SJCRH30 (cell line): ENCODE data around the gene NCAM2. TPM values are rescaled to one million over a fixed set of nuclear protein-coding genes. Genes with fewer than 3 reads are reported as not detected.
A peak's percentile ranks its signal among the peaks of the same experiment; 100 is the strongest.
"Not testable (repeated sequence)": the region's sequence is repeated elsewhere in the genome, so short reads cannot be mapped to it uniquely, and the experiment has no call there.

ENCODE experiments used
- DNase-seq, 2 experiments: peaks; one replicate each; pipeline ENCODE4 v3.0.0-alpha.2; 2015 to 2020
- H3K27ac ChIP-seq: fragments of 250-450 bp; sonication (Bioruptor Pico); 2 replicates; pipeline ENCODE4 v1.5.1; 2020; ENCODE audit warnings: mild to moderate bottlenecking, moderate library complexity
- H3K27me3 ChIP-seq: fragments of 250-450 bp; sonication (Bioruptor Pico); 2 replicates; pipeline ENCODE4 v1.5.1; 2020; ENCODE audit warnings: mild to moderate bottlenecking, moderate library complexity
- H3K36me3 ChIP-seq: fragments of 250-450 bp; sonication (Bioruptor Pico); 2 replicates; pipeline ENCODE4 v1.5.1; 2020; ENCODE audit warnings: mild to moderate bottlenecking, moderate library complexity
- H3K4me1 ChIP-seq: fragments of 250-450 bp; sonication (Bioruptor Pico); 2 replicates; pipeline ENCODE4 v1.5.1; 2020; ENCODE audit warnings: mild to moderate bottlenecking, moderate library complexity
- H3K4me3 ChIP-seq: fragments of 250-450 bp; sonication (Bioruptor Pico); 2 replicates; pipeline ENCODE4 v1.5.1; 2020; ENCODE audit warnings: mild to moderate bottlenecking, moderate library complexity
- H3K9me3 ChIP-seq: fragments of 250-450 bp; sonication (Bioruptor Pico); replicated peaks from 2 replicates; pipeline ENCODE4 v1.5.1; 2020; ENCODE audit warnings: mild to moderate bottlenecking, moderate library complexity
- total RNA-seq: library from RNA; depleted of rRNA; stranded (reverse); fragments of >200 nt; shearing (Covaris generic); gene quantifications from 2 replicates; pipeline ENCODE4 v1.2.3, GENCODE V29; 2014

Gene NCAM2
- total RNA-seq, 1 experiment from 2014 or later, result not detected

DNA sequence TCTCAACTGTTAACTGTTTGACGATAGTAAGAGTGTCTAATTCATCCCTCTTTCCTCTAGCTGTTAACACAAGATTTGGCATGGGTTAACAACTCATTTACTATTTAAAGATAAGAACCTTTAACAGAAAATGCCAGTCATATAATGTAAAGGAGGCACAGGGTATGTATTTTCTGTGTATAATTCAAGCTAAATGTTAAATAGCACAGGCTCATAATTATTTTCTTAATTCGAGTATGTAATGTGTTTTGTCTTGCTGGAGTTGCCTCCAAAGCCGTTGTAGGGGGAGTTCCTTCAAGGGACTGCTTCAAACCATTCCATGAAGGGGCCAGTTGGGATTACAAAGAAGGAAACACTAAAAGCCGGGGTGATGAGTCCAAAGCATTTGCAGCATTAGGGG, 111.5 kb downstream of the NCAM2 start:
- DNase-seq, result no peak
- H3K27me3 ChIP-seq, result peaks cover 3% of the 10 kb centered on the region; the same call in 1 of the 2 replicates
- H3K4me1 ChIP-seq, result no peaks in the 10 kb centered on the region
- no peaks in the 10 kb centered on the region for H3K36me3 ChIP-seq
- H3K4me3 ChIP-seq, result no peak overlapping the region
- H3K9me3 ChIP-seq, result no peaks in the 10 kb centered on the region
- no peak overlapping the region for H3K27ac ChIP-seq

DNA sequence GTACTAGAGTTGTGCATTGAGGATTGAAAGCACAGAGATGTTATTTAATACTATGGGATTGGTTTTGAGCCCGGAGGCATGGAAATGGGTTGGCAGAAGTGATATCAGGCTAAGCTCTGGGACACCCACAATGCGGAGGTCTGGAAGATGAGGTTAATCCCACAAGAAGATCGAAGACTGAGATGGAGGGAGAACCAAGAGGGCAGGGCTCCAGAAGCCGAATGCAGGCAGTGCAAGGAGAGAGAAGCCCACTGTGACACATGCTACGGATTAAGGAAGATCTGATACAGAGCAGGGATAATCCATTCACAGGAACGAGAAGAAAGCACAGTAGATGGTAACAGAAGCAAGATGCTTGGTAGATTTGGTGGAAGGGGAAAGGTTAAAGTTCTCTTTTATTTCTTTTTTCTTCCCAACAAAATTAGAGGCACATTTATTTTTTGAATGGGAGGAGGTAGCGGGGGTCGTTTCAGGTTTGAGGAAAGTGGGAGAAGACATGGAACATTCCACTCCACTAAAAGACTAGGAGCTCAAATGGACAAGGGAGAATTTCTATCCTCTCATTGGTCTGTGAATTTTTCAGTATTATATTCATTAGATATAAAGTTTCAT, 113.2 kb downstream of the NCAM2 start:
- Histone ChIP-seq H3K4me3 (no peak overlapping the region), H3K9me3 (no peaks in the 10 kb centered on the region), H3K27ac (no peak overlapping the region), H3K36me3 (no peaks in the 10 kb centered on the region), H3K27me3 (peaks cover 3% of the 10 kb centered on the region; the same call in 1 of the 2 replicates), H3K4me1 (no peaks in the 10 kb centered on the region)
- DNase-seq, result peak in 1 of 2 experiments; percentile 12

GRCh38 chr21:21114461-21114860, 116.3 kb downstream of the NCAM2 start:
- H3K4me3 ChIP-seq, result no peak overlapping the region
- DNase-seq, result peak in 1 of 2 experiments; percentile 31

GRCh38 chr21:21119091-21119490, 120.9 kb downstream of the NCAM2 start:
- Histone ChIP-seq H3K27me3 (no peaks in the 10 kb centered on the region), H3K9me3 (no peaks in the 10 kb centered on the region), H3K4me1 (no peaks in the 10 kb centered on the region), H3K4me3 (no peak overlapping the region), H3K36me3 (no peaks in the 10 kb centered on the region), H3K27ac (no peak overlapping the region)
- DNase-seq, result no peak

More at GRCh38 chr21:21114461-21114860, 116.3 kb downstream of the NCAM2 start:
- H3K27ac ChIP-seq, result no peak overlapping the region
- H3K27me3 ChIP-seq, result peaks cover 3% of the 10 kb centered on the region; the same call in 1 of the 2 replicates
- no peaks in the 10 kb centered on the region for H3K9me3 ChIP-seq
- H3K4me1 ChIP-seq, result no peaks in the 10 kb centered on the region
- no peaks in the 10 kb centered on the region for H3K36me3 ChIP-seq

DNA sequence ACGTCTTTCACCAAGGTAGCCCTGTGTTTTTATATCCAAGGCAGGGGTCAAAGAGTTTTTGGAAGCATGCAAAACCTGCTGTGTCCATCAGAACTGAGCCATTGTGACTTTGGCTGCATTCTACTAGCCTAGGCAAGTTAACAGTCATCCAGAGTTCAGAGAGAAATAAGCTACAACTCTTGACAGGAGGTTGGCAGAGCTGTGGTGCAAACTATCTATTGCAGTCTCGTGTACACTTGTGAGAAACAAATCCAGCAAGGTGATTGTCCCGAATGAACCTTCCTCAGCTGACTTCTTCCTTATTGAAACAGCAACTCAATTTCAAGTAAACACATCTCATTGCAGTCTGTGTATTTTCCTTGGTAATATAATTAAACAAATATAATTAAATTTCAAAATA, 124.5 kb downstream of the NCAM2 start:
- Histone ChIP-seq H3K36me3 (no peaks in the 10 kb centered on the region), H3K4me1 (no peaks in the 10 kb centered on the region)

GRCh38 chr21:21132390-21132789, 134.2 kb downstream of the NCAM2 start:
- Histone ChIP-seq H3K36me3 (no peaks in the 10 kb centered on the region), H3K9me3 (no peaks in the 10 kb centered on the region), H3K27ac (no peak overlapping the region), H3K4me3 (no peak overlapping the region), H3K4me1 (no peaks in the 10 kb centered on the region), H3K27me3 (no peaks in the 10 kb centered on the region)
- no peak for DNase-seq

More for the DNA sequence above, 124.5 kb downstream of the NCAM2 start:
- Histone ChIP-seq H3K27me3 (no peaks in the 10 kb centered on the region), H3K27ac (no peak overlapping the region), H3K4me3 (no peak overlapping the region), H3K9me3 (no peaks in the 10 kb centered on the region)
- DNase-seq, result no peak

DNA sequence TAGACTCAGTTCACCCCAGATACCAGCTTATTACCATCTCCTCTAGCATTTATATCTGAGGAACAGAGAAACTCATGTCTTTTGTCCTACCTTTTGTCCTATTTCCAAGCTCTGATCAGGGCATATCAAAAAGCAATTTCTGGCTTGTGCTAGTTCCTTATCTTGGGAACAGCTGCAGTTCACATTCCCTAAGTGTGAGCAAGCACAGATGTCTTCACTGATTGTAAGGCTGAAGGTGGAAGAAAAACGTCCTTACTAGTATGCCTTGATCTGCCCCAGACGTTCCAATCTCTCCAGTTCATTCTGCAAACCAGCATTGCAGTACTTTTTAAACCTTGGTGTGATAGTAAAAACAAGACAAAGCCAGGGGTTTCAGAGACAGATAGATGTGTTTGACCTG, 139.8 kb downstream of the NCAM2 start:
- no peaks in the 10 kb centered on the region for H3K36me3 ChIP-seq
- no peak for DNase-seq
- H3K27me3 ChIP-seq, result no peaks in the 10 kb centered on the region
- H3K27ac ChIP-seq, result no peak overlapping the region
- H3K9me3 ChIP-seq, result no peaks in the 10 kb centered on the region
- H3K4me1 ChIP-seq, result no peaks in the 10 kb centered on the region
- H3K4me3 ChIP-seq, result no peak overlapping the region

- DNase-seq, result no peak
- H3K27ac ChIP-seq, result no peak overlapping the region
- H3K27me3 ChIP-seq, result no peaks in the 10 kb centered on the region
- no peaks in the 10 kb centered on the region for H3K9me3 ChIP-seq
- H3K36me3 ChIP-seq, result no peaks in the 10 kb centered on the region
- no peaks in the 10 kb centered on the region for H3K4me1 ChIP-seq
- no peak overlapping the region for H3K4me3 ChIP-seq
Observed at GRCh38 chr21:21146587-21147373, 148.6 kb downstream of the NCAM2 start.

DNA sequence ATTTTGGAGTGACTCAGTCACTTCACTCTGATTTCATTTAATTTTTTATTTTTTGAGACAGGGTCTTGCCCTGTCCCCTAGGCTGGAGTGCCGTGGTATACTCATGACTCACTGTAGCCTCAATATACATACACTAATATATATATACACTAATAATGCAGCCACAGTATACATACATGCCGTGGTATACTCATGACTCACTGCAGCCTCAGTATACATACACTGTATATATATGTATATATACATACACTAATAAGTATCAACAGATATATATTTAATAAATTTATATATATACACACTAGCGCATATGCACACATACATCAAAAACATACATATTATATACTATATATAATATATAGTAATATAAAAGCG, 149.2 kb downstream of the NCAM2 start:
- no peaks in the 10 kb centered on the region for H3K9me3 ChIP-seq
- H3K4me1 ChIP-seq, result no peaks in the 10 kb centered on the region
- no peak for DNase-seq
- H3K27ac ChIP-seq, result no peak overlapping the region
- no peak overlapping the region for H3K4me3 ChIP-seq
- H3K27me3 ChIP-seq, result no peaks in the 10 kb centered on the region
- H3K36me3 ChIP-seq, result no peaks in the 10 kb centered on the region

- no peak for DNase-seq
- no peaks in the 10 kb centered on the region for H3K36me3 ChIP-seq
- H3K27me3 ChIP-seq, result no peaks in the 10 kb centered on the region
- no peak overlapping the region for H3K4me3 ChIP-seq
- H3K27ac ChIP-seq, result no peak overlapping the region
- no peaks in the 10 kb centered on the region for H3K9me3 ChIP-seq
- H3K4me1 ChIP-seq, result no peaks in the 10 kb centered on the region
Observed at GRCh38 chr21:21148009-21148408, 149.8 kb downstream of the NCAM2 start.

- Histone ChIP-seq H3K9me3 (no peaks in the 10 kb centered on the region), H3K27ac (no peak overlapping the region), H3K27me3 (no peaks in the 10 kb centered on the region), H3K36me3 (no peaks in the 10 kb centered on the region), H3K4me1 (no peaks in the 10 kb centered on the region), H3K4me3 (no peak overlapping the region)
- DNase-seq, result no peak
Observed at GRCh38 chr21:21148514-21148913, 150.3 kb downstream of the NCAM2 start.

- H3K4me1 ChIP-seq, DNase-seq, H3K27me3 ChIP-seq, H3K9me3 ChIP-seq, H3K36me3 ChIP-seq, H3K27ac ChIP-seq, H3K4me3 ChIP-seq: not testable (repeated sequence)
Observed at GRCh38 chr21:21149445-21149844, 151.2 kb downstream of the NCAM2 start.

DNA sequence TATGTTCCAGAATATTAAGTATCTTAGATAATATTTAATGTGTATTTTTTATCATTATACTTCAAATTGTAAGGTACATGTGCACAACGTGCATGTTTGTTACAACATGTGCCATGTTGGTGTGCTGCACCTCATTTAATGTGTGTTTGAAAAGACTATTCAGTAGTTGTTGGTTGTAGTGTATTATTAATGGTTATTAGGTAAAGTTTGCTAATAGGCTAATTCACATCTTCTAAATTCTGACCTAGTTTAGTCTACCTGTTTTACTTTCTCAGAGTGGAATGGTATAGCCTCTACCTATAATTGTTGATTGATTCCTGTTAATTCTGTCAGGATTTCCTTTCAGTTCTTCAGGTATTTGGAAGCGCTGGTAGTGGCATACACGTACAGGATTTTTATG, 153.0 kb downstream of the NCAM2 start:
- H3K27ac ChIP-seq, result no peak overlapping the region
- H3K27me3 ChIP-seq, result no peaks in the 10 kb centered on the region
- no peaks in the 10 kb centered on the region for H3K9me3 ChIP-seq
- no peaks in the 10 kb centered on the region for H3K4me1 ChIP-seq
- H3K36me3 ChIP-seq, result no peaks in the 10 kb centered on the region
- H3K4me3 ChIP-seq, result no peak overlapping the region
- no peak for DNase-seq

DNA sequence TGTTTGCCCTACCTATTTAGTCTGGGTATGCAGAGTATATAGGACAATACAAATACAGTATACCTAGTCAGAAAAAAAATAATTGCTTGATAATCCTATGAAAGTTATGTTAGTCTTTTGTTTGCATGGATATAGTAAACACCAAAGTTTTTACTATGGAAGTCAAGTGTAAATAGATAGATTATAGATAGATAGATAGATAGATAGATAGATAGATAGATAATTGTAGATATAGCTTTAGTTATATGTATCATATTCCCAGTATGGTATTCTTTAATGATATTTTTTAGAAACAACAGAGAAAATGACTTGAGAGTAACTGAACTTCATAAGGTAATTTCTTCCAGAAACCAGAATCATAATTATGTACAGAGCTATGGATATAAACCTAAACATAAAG, 158.2 kb downstream of the NCAM2 start:
- no peak for DNase-seq
- Histone ChIP-seq H3K27me3 (no peaks in the 10 kb centered on the region), H3K9me3 (no peaks in the 10 kb centered on the region), H3K4me3 (no peak overlapping the region), H3K36me3 (no peaks in the 10 kb centered on the region), H3K4me1 (no peaks in the 10 kb centered on the region), H3K27ac (no peak overlapping the region)

- no peaks in the 10 kb centered on the region for H3K36me3 ChIP-seq
- H3K27ac ChIP-seq, result no peak overlapping the region
- H3K9me3 ChIP-seq, result no peaks in the 10 kb centered on the region
- no peaks in the 10 kb centered on the region for H3K4me1 ChIP-seq
- no peaks in the 10 kb centered on the region for H3K27me3 ChIP-seq
- H3K4me3 ChIP-seq, result no peak overlapping the region
- no peak for DNase-seq
Observed at GRCh38 chr21:21156957-21157356, 158.7 kb downstream of the NCAM2 start.
